IPS-18a (cell line): Measurements from ENCODE around the gene SREBF2.

ENCODE experiments used
- H3K27ac ChIP-seq: one replicate; pipeline ENCODE4 v1.5.1; 2013; ENCODE audit warnings: low read length
- H3K27me3 ChIP-seq: one replicate; pipeline ENCODE4 v1.6.1; 2013; ENCODE audit warnings: mild to moderate bottlenecking, low read length; ENCODE audit not compliant: control insufficient read depth, insufficient read depth
- H3K36me3 ChIP-seq: one replicate; pipeline ENCODE4 v1.6.1; 2013; ENCODE audit warnings: low read depth, low read length; ENCODE audit not compliant: control insufficient read depth
- H3K4me1 ChIP-seq: one replicate; pipeline ENCODE4 v1.6.1; 2013; ENCODE audit warnings: low read depth, low read length; ENCODE audit not compliant: control insufficient read depth
- H3K4me3 ChIP-seq: one replicate; pipeline ENCODE4 v1.5.1; 2013; ENCODE audit warnings: low read length
- H3K9ac ChIP-seq: one replicate; pipeline ENCODE4 v1.6.1; 2013; ENCODE audit warnings: mild to moderate bottlenecking, low read length, moderate library complexity
- H3K9me3 ChIP-seq: one replicate; pipeline ENCODE4 v1.6.1; 2013; ENCODE audit warnings: low read depth, low read length; ENCODE audit not compliant: control insufficient read depth

SREBF2 gene

DNA sequence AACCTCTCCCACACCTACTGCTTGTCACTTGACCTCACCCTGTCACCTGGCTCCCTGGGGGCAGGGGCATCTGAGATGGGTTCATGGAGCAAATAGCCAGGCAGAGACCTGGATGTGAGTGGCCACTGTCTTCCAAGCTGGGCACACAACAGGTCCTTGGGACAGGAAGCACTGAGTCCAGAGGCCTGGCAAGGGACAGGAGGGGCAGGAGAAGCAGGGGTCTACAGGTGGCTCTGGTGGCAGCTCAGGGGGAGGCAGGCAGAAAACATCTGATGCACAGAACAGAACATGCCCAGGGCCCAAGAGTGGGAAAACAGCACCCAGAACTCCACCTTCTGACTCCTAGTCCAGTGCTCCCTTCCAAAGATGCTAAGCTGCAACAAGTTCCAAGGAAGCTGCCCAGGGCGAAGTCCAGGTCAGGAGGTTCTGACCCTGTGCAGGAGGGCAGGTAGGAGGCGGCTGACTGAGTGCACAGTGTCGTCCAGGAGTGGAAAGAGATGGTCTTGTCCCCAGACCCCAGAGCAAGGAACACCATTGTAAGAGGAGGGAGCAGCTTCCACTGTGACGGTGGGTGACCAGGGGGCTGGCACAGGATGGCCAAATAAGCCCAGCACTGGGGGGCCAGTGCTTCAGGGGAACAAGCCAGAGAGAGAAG is 90.2 kb downstream of the SREBF2 start:
- no peak overlapping the region for H3K9ac ChIP-seq

DNA sequence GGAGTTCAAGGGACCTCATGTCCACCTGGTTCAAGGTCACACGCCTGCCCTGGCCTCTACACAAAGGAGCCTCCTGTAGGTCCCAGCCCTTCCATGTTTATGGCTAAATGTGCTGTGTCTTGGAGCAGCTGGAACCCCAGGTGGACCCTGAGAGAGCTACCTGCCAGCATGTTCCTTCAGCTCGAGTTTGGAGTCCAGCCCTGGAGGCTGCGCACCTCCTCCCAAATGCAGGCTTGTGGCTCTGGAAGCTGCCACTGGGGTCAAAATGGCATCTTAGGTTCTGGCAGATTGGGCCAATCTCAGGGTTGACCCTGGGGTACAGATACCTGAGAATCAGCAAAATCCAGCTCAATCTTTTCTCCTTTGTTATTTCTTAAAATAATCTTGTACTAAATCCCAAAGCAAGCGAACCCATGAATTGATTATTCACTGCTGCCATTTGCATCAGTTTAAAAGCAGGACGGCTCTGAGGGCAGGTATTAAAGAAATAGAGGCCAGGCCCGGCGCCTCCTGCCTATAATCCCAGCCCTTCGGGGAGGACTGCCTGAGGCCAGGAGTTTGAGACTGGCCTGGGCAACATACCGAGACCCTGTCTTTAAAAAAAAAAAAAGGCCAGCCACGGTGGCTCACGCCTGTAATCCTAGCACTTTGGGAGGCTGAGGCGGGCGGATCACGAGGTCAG is 90.8 kb downstream of the SREBF2 start:
- Histone ChIP-seq H3K9ac (no peak overlapping the region), H3K4me3 (no peak overlapping the region), H3K4me1 (peaks cover 6% of the 10 kb centered on the region)

More for the DNA sequence above, 90.2 kb downstream of the SREBF2 start:
- Histone ChIP-seq H3K4me1 (peaks cover 6% of the 10 kb centered on the region), H3K36me3 (no peaks in the 10 kb centered on the region), H3K9me3 (no peaks in the 10 kb centered on the region), H3K4me3 (no peak overlapping the region), H3K27ac (no peak overlapping the region), H3K27me3 (peaks cover 95% of the 10 kb centered on the region)

DNA sequence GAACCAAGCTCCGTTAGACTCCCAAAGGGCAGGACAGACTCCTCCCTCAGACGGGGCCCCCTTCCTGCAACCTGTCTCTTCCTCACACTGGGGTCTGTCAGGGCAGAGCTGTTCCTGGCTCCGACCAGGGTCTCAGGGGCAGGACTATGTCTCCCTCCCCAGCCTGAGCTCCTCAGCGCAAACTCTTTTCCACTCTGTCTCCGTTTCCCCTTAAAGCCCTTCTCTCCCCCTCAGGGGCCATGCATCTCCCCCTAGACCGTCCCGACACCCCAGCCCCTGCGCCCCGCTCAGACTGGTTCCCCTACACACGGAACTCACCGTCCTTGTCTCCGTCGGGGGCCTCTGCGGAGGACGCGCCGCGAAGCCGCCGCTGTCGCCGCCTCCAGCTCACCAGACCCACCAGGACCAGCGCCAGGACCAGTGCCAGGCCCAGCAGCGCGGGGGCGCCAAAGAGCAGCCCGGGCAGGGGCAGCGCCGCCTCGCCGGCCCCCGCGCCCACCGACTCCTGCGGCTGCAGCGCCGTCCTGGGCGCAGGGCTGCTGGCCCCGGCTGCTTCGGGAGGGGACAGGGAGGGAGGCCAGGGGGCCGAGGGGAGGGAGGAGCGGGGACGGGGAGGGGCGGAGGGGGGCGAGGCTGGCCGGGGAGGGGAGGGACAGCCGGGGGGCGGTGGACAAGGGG is 93.0 kb downstream of the SREBF2 start:
- Histone ChIP-seq H3K4me3 (peak overlapping the region; percentile 37), H3K36me3 (no peaks in the 10 kb centered on the region), H3K9me3 (no peaks in the 10 kb centered on the region), H3K9ac (no peak overlapping the region), H3K27me3 (peaks cover 82% of the 10 kb centered on the region), H3K4me1 (peaks cover 6% of the 10 kb centered on the region), H3K27ac (no peak overlapping the region)

More for the DNA sequence above, 90.8 kb downstream of the SREBF2 start:
- no peaks in the 10 kb centered on the region for H3K9me3 ChIP-seq
- H3K36me3 ChIP-seq: no peaks in the 10 kb centered on the region
- peaks cover 94% of the 10 kb centered on the region for H3K27me3 ChIP-seq
- H3K27ac ChIP-seq: no peak overlapping the region

DNA sequence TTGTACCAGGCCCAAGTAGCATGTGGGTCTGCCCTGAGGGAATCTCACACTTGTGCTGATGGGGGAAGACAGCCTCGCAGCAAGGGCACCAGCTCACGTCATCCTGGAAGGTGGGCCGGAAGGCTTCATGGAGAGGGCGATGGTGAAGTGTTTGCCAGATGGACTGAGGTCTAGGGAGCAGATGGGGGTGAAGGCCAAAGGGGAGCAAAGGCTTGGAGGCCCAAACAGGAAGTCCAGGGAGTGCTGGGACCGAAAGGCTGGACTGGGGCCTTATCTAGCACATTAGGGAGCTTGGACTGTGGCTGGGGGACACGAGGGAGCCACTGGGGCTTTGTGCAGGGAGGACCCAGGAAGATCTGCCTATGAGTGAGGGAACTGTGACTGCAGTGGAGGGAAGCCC is 94.9 kb downstream of the SREBF2 start:
- Histone ChIP-seq H3K27ac (no peak overlapping the region), H3K36me3 (no peaks in the 10 kb centered on the region), H3K9me3 (no peaks in the 10 kb centered on the region), H3K4me1 (peaks cover 6% of the 10 kb centered on the region), H3K4me3 (no peak overlapping the region), H3K27me3 (peaks cover 67% of the 10 kb centered on the region), H3K9ac (no peak overlapping the region)

DNA sequence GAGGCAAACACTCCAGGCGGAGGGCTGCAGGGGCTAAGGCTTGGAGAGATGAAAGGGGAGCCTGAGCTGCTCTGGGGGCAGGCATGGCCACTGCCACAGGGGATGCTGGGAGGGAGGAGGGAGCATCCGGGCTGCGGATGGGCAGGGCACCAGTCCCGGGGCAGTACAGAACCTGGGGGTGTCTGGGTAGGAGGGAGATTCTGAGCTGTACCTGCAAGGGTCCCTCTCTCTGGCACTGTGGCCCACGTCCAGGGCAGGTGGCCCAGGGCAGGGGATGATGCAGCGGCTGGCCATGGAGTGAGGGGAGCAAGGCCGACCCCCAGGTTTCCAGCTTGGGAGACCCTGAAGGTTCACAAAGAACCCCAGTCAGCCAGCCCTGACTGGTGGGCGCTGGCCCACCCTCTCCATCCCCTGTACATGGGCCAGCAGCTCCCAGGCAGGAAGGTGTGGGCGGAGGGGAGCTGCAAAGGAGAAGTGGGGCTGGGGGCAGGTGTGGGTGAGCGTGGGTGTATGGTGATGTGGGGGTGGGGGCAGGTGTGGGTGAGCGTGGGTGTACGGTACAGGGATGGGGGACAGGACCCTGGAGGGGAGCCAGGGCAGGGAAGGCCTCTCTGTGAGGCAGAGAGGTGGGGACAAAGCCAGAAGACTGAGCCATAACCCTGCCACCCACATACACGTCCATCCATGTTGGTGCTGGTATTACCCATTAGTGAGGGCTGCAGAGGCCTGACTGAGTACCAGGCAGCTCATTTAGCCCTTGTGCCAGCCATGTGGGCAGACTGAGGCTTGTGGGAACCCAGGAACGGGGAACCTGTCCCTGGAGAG is 95.9 kb downstream of the SREBF2 start:
- peaks cover 6% of the 10 kb centered on the region for H3K4me1 ChIP-seq
- no peak overlapping the region for H3K4me3 ChIP-seq
- H3K27ac ChIP-seq: no peak overlapping the region
- peaks cover 57% of the 10 kb centered on the region for H3K27me3 ChIP-seq
- no peaks in the 10 kb centered on the region for H3K9me3 ChIP-seq
- H3K9ac ChIP-seq: no peak overlapping the region
- H3K36me3 ChIP-seq: no peaks in the 10 kb centered on the region

DNA sequence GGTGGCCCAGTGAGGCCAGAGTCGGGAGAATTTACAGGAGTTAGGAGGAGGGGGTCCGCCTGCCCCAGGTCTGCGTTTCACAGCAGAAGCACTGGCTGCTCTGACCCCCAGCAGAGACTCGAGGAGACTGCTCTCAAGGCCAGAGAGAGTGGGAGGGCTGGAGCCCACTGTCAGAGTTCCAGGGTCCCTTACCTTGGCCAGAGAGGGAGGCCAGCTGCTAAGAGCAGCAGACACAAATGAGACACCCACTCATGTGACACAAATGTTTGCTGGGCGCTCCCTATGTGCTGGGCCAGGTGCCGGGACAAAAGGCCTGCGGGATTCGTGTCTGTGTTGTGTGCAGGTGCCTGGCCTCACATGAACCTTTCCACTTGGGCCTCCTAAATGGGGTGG is 96.5 kb downstream of the SREBF2 start:
- peaks cover 6% of the 10 kb centered on the region for H3K4me1 ChIP-seq
- H3K9me3 ChIP-seq: no peaks in the 10 kb centered on the region
- H3K27ac ChIP-seq: no peak overlapping the region
- H3K9ac ChIP-seq: no peak overlapping the region
- no peak overlapping the region for H3K4me3 ChIP-seq
- H3K36me3 ChIP-seq: no peaks in the 10 kb centered on the region
- peaks cover 51% of the 10 kb centered on the region for H3K27me3 ChIP-seq

DNA sequence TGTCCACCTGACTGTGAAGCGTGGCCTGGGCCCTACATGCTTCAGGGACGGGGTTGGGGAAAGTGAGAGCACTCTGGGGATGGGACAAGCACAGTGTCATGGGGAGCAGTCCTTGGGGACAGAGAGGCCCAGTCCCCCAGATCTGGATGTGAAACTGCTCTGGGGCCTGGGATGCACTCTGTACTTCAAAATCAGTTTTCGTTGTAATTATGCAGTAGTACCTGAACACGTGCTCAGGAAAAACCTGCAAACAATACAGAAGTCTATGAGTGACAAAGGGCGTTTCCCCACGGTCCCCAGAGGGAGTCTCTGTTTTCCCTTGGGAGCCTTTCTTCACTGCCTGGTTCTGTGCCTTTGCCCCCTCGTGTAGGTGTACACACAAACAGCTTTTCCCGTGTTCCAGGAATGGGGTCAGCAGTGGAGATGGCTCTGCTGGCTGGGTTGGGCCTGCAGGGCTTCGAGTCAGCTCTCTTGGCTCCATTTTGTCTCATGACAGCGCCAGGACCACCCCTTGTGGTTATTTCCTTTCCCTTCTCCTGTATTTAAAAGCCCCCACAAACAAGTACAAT is 98.9 kb downstream of the SREBF2 start:
- Histone ChIP-seq H3K4me3 (no peak overlapping the region), H3K9ac (no peak overlapping the region), H3K27me3 (peaks cover 27% of the 10 kb centered on the region), H3K36me3 (peaks cover 3% of the 10 kb centered on the region), H3K4me1 (no peaks in the 10 kb centered on the region), H3K27ac (no peak overlapping the region), H3K9me3 (no peaks in the 10 kb centered on the region)

DNA sequence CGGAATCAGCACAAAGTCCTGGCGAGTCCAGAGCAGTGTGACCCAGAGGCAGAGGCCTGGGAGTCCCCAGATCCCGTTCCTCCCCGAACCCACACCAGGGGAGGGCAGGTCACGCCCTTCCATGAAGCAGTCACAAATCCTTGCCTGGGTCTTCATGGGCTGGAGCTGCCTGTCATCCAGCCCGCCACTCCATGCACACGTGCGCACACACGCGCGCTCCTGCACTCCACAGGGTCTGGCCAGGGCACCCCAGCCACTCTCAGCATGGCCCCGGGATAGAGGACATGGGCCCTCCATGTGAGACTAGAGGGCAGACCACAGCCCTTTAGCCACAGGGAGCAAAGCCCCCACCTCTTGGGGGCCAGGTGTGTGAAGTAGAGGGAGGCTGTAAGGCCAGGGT is 99.4 kb downstream of the SREBF2 start:
- Histone ChIP-seq H3K9me3 (no peaks in the 10 kb centered on the region), H3K9ac (no peak overlapping the region), H3K36me3 (peaks cover 3% of the 10 kb centered on the region), H3K4me1 (no peaks in the 10 kb centered on the region), H3K27me3 (peaks cover 22% of the 10 kb centered on the region), H3K4me3 (no peak overlapping the region), H3K27ac (no peak overlapping the region)

DNA sequence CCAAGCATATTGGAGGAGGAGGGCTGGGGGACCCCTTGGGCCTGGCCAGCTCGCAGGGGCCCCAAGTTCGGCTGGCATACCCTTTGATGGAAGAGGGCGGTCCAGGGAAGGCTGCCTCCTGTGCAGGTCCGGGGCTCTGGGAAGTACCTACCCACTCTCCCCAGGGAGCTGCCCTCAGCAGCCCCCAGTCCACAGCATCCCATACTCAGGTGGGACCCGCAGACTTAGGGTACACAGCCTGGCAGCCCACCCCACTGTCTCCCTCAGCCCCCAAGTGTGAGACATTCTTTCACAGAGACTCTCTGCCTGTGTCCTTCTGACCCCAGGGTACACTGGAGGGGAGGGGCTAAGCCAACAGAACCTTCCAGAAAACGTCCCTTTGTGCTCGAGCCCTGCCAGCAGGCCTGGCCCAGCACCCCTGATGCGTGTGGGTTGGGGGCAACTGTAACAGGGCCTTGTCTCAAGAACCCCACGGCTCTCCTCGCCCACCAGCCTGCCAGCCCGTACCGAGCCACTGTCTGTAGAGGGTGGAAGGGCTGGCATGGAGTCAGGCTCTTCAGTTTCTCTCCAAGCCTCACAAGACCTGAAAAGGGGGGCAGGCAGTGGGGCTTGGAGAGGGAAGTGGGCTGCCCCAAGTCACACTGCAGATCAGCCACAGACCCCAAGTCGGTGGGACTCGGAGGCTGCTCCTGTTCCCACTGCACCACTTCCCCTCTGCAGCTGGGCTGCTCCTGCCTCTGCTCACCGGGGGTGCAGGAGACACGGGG is 100.7 kb downstream of the SREBF2 start:
- H3K27ac ChIP-seq: no peak overlapping the region
- H3K27me3 ChIP-seq: peaks cover 9% of the 10 kb centered on the region
- peaks cover 5% of the 10 kb centered on the region for H3K36me3 ChIP-seq
- H3K9ac ChIP-seq: no peak overlapping the region
- no peaks in the 10 kb centered on the region for H3K4me1 ChIP-seq
- H3K4me3 ChIP-seq: no peak overlapping the region
- H3K9me3 ChIP-seq: no peaks in the 10 kb centered on the region

DNA sequence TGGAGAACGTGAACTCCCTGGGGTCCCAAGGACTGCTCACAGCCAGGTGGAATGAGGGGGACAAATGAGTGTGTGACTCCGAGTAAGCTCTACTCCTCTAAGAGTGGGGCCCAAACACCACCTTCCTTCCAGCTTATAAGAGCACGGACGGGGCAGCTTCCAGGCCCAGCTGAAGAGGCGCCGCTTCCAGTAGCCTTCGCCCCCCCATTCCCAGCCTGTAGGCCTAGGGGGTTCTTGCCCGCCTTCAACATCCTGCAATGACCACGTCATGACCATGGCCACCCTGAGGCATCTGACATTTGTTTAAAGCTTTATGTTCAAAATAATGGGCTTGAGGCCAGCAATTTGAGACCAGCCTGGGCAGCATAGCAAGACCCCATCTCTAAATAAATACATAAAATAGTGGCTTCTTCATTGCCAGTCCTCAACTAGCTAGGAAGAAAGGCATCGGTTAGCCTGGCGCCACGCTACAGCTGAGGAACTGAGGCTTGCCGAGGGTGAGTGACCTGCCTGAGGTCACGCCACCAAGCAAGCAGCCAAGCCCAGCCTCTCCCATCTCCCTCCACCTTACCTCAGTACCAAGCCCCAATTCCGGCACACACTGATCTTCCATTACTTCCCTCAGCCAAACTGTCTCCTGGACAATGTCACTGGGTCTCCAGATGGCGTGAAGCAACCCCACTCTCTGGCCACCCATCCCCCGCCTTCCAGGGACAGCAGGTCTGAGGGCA is 101.5 kb downstream of the SREBF2 start:
- peaks cover 2% of the 10 kb centered on the region for H3K27me3 ChIP-seq
- peaks cover 14% of the 10 kb centered on the region for H3K36me3 ChIP-seq
- no peaks in the 10 kb centered on the region for H3K9me3 ChIP-seq
- no peak overlapping the region for H3K9ac ChIP-seq
- H3K4me3 ChIP-seq: no peak overlapping the region
- no peaks in the 10 kb centered on the region for H3K4me1 ChIP-seq
- H3K27ac ChIP-seq: no peak overlapping the region
